Stimulated activated CD4-positive, alpha-beta T cell treated with anti-CD3 and anti-CD28 coated beads, Interleukin-15, amount 100 ng/mL, for 24 hours (primary cell): ENCODE measurements around the gene NUBPL.
"Not testable (repeated sequence)": the region's sequence is repeated elsewhere in the genome, so short reads cannot be mapped to it uniquely, and the experiment has no call there.

Source experiments
- DNase-seq: peaks from one replicate; pipeline ENCODE4 v3.0.0-alpha.2; 2020

The NUBPL gene

DNA sequence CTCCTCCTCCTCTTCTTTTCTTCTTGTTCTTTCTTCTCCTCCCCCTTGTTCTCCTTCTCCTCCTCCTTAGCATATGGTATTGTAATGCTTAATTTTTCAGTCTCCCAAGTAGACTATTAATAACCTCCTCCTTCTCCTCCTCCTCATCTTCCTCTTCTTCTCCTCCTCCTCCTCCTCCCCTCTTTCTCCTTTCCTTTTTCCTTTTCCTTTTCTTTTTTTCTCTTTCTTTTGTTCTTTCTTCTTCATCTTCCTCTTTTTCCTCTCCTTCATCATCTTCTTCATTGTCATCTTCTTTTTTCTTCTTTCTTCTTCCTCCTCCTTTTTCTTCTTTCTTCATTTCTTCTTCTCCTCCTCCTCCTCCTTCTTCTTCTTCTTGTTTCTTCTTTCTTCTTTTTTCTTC is 264.3 kb downstream of the NUBPL start:
- no peak for DNase-seq

DNA sequence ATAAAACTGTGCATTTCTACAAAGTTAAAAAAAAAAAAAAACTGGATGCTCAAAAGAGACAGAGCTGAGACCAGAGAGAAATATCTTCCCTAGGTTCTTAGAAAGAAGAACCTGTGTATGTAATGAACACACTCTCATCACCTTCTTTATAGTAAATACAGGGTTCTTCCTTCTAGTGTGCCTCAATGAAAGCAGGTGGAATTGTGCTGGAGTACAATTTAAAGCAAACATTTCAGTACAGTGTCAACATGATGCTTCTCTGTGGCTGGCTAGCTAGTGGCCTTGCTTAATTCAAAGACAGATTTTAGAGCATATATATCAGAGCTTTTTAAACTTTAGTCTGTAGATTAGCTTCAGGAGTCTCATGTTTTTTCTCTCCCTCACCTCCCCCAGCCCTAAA is 266.1 kb downstream of the NUBPL start:
- no peak for DNase-seq

DNA sequence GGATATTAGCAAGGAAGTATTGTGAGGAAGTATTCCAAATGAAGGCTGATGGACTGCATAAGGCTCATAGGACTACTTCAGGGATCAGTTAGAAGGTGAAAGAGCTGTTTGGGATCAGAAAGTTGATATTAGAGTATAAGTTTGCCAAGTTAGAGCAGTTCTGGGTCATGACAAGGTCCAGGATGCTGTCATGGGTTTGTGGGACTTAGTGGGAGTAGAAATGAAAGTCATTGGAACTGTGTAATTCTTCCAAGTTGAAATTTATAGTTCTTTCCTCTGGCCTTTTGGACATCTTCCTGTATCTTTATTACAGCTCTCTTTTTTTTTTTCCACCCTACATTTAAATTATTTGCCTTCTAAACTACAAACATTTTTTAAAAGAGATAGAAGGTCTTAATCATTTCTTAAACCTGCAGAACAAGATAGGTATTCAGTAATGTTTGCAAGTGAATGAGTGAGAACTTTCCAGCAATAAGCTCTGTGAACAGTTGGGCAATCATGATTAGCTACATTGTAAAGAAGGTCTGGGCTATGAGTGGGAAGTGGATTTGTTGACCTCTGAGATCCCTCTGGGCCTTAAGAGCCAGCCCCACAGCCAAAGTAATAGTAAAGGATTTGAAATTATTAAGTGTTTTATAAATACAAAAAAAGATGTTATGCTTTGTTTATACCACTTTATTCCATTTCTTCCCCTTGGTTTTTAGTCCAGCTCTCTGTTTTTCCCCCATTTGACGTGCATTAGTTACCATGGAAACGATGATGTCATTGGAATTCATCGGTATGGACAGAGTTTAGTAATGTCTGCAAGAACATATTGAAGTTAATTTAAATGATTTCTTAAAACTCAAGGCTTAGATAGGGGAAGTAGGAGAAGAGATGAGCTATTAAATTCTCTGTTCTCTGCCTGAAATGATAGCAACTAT is 268.0 kb downstream of the NUBPL start:
- DNase-seq: no peak

DNA sequence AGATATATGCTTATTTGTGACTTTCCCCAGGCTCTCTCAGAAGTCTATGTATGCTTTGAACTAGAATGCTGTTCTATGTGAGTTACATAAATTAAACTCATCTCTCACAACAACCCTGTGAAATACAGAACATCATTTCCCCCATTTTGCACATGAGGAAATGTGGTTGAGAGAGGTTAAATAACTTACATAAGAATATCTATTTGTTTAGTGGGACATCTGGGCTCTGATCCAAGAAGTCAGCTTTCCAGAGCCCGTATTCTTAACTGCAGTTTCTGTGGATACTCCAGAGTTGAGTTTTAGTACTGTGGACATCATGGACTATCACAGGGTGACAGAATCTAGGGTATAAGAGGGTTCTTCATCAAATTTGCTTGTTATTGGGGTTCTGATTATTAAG is 273.4 kb downstream of the NUBPL start:
- DNase-seq: no peak

DNA sequence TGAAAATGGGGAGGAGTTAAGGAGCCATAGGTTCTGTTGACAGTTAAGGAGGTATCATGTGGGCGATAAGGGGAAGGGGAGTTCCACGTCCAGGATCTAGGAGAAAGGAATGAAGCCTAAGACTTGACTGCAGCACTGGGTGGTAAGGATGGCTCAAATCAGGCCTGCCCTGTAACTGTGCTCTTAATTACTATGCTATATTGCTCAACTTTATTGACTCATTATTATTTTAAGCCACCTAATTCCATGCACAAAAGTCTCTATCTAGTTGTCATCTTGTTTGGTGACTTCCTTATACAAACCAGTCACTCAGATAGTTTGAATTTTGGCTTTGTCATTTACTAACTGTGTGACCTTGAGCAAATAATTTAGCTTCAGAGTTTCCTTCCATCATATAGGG is 273.8 kb downstream of the NUBPL start:
- no peak for DNase-seq

DNA sequence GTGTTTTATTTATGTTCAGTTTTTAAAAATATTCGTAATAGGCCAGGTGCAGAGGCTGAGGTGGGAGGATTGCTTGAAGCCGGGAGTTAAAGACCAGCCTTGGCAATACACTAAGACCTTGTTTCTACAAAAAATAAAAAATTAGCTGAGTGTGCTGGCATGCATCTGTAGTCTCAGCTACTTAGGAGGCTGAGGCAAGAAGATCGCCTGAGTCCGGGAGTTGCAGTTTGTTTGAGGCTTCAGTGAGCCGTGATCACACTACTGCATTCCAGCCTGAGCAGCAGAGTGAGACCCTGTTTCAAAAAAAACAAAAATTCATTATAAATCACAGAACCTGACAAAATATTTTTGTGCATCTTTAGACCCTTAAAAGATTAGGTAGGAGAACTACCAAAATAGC is 275.8 kb downstream of the NUBPL start:
- no peak for DNase-seq

DNA sequence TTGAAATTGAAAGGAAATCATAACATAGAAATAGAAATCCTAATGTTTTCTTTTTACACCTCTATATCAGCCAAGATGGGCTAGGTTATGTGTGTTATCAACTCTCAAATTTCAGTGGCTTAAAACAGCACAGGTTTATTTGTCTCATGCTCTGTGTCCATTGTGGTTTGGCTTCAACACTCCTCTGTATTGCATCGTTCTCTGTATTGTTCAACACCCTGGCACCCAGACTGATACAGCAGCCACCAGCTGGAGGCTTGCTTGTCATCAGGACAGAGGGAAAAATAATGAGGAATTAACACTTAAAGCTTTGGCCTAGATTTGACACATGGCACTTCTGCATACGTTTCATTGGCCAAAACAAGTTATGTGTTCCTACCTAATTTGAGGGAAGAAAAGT is 281.7 kb downstream of the NUBPL start:
- no peak for DNase-seq

DNA sequence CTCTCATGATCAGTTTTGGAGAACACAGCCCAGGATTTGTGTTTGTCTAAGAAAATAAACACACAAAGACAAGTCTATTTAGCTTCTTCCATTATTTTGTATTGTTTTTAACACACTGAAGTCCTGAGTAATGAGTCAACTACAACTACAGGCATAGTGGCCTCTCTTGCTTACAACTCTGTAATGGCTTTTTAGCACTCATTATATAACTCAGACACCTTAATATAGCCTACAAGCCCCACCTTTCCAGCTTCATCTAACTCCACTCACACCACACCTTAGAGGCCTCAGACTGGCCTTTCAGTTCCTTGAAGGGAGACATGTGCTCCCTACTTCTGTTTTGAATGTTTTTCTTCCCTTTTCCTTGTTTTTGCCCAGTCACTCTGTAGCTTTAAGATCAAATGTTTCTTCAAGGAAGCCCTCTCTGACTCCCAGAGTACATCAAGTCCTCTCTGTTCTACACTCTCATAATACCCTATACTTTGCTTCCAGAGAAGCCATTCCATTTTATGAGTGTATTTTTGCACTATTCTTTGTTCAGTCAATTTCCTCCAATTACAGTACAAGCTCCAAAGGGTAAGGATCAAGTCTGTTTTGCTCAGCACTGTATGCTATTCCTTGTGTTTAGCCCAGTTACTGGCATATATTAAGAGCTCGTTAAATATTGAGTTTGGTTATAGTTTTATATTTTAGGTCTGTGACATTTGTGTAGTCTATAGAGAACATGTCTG is 282.3 kb downstream of the NUBPL start:
- no peak for DNase-seq

DNA sequence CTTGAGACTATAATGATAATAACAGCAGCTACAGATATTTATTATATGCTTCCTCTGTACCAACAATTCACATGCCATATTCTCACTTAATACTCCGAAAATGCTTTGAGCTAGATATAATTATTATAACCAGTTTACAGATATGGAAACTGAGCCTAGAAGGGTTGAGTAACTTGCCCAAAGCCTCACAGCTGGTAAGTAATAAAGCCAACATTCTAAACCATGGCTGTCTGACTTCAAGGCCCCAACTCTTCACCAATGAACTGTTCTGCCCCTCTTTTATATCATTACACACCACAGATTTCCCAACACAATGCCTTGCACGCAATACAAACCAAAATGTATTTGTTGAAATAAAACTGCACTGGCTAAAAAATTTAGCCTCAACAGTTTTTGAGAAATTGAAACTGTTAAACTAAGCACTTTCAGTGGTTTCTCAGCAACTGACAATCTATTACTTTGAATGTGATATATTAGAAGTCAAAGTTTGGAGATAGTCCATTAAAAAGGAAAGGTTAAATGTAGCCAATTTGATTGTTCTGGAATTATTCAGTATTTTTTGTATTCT is 293.4 kb downstream of the NUBPL start:
- no peak for DNase-seq

DNA sequence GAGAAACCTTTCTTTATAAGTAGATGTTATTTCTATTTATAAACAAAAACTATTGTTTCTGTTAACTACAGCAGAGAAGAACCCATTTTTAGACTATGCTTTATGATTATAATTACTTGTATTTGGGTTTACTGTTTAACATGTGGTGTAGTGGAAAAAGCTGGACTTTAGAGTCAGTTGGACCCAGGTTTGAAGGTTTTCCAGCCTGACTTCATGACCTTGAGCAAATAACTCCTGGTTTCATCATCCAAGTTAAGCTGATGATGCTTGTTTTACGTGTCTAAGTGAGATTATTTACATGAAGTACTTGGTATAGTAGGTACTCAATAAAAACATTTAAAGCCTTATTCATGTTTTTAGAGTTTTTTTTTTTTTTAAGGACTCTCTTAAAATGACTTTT is 294.1 kb downstream of the NUBPL start:
- no peak for DNase-seq

DNA sequence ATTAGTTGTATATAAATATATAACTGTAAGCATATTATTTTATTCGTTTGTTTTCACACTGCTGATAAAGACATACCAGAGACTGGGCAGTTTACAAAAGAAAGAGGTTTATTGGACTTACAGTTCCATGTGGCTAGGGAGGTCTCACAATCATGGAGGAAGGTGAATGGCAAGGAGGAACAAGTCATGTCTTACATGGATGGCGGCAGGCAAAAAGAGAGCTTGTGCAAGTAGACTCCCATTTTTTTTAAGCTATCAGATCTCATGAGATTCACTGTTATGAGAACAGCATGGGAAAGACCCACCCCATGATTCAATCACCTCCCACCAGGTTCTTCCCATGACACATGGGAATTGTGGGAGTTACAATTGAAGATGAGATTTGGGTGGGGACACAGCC is 294.8 kb downstream of the NUBPL start:
- DNase-seq: not testable (repeated sequence)

DNA sequence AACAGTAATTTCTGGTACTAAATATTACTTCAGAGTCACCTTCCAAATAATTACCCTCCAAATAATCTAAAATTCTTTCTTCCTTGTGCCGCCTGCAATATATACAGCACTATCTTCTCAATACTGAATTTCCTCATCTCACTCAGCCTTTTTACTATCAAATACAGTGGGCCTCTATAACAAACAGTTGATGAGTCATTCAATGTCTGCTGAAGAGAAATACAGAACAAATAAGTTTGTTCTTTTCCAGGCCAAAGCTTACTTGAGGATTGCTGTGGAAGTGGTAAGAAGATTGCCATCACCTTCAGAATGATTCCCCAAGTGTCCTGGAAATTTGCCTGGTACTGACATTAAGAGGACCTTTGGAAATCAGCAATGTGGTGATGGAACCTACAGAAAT is 297.7 kb downstream of the NUBPL start:
- DNase-seq: no peak

DNA sequence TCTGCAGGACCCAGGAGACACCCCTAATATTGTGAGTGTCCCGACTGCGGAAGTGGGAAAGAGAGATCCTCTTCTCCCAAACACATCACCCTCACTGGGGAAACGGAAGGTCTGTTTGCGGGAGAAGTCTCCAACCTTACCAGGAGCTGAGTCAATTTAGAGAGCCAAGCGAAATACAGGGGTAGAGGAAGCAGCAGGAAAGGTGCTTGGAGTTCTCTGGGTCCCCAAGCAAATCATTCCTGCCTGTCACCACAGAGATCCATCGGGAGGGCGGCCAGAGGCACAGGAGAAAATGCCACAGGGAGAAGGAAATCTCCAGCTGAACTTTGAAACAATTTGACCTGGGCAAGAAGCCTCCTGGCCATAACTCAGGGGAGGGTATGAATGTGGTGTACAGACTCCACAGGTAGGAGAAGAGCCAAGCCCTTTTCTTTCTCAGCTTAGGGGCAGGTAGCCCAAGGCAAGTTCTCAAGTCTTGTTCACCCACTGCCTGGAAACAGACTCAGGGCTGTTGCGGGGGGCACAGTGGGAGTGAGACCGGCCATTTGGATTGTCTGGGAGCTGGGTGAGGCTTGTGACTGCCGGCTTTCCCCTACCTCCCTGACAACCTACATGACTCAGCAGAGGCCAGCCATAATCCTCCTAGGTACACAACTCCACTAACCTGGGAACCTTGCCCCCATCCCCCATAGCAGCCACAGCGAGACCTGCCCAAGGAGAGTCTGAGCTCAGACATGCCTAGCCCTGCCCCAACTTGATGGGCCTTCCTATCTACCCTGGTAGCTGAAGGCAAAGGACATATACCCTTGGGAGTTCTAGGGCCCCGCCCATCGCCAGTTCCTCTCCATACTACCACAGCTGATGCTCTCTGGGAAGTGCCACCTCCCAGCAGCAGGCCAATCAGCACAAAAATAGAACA is 304.0 kb downstream of the NUBPL start:
- no peak for DNase-seq

DNA sequence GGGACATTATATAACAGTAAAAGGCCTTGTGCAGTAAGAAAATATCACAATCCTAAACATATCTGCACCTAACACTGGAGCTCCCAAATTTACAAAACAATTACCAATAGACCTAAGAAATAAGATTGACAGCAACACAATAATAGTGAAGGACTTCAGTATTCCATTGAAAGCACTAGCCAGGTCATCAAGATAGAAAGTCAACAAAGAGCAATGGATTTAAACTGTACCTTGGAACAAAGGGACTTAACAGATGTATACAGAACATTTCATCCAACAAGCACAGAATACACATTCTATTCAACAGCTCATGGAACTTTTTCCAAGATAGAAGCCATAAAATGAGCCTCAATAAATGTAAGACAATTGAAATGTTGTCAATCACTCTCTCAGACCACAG is 306.4 kb downstream of the NUBPL start:
- no peak for DNase-seq

DNA sequence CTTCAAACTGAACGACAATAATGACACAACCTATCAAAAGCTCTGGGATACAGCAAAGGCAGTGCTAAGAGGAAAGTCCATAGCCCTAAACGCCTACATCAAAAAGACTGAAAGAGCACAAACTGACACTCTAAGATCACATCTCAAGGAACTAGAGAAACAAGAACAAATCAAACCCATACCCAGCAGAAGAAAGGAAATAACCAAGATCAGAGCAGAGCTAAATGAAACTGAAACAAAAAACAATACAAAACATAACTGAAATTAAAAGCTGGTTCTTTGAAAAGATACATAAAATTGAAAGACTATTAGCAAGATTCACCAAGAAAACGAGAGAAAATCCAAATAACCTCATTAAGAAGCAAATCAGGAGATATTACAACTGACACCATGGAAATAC is 306.9 kb downstream of the NUBPL start:
- DNase-seq: not testable (repeated sequence)

DNA sequence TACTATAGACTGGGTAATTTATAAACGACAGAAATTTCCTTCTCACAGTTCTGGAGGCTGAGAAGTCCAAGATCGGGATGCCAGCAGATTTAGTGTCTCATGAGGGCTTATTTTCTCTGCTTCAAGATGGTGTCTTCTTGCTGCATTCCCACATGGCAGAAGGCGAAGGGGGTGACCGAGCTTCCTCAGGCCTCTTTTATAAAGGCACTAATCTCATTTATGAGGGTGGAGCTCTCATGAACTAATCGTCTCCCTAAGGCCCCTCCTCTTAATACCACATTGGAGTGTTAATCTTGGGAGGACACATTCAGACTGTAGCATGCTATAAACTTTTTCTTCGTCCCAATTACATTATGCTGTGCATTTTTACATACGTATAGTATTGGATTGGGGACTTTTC is 315.5 kb downstream of the NUBPL start:
- no peak for DNase-seq

DNA sequence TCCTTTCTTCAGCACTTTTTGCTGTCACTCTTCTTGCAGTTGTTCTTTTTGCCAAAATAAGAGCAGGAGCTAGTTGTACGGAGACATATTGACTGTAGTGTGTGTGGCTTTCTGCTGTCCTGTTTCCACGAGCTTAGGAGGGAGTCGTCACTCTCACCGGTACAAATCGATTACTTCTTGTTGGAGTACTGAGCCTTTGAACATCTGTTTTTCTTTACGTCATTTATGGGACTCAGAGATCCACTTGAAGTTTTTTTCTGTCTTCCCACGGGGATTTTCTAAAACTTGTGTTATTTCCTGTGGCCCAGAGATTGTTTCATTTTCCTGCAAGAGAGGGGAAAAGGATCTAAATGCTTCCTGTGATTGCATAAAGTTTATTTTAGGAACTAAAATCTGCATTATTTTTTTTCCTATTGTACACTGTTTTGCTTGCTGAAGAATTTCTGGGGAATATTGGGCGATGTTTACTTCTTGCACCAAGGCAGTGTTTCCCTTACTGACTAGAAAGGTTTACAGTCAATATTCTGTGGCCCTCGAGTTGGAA is 316.1 kb downstream of the NUBPL start:
- DNase-seq: no peak

DNA sequence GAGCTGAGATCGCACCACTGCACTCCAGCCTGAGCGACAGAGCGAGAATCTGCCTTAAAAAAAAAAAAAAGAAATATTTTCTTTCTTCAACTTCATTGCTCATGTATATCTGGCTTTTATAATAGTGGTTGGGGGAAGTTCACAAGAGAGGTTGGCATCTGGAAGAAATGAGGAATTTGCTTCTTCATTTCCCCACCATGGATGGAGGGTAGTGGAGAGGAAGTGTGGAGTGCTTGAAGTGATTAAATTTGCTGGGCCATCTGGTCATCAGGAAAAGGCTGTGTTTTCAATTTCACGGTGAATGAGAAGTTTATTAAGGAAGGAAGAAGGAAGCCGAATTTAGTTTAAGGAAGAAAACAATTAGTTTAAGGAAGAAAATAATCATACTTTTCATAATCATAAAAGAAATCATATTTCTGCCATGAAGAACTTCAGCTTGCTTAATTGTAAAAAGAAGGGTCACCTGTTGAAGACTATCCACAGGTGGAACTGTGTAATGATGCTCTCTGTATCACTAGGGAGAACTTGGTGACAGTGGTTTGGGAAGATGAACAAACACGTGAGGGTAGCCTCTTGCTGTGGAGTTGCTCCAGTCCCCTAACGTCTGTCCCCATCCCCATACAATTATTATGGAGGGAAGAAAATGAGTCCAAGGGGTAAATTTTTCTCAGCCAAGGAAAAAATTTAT is 318.6 kb downstream of the NUBPL start:
- no peak for DNase-seq

DNA sequence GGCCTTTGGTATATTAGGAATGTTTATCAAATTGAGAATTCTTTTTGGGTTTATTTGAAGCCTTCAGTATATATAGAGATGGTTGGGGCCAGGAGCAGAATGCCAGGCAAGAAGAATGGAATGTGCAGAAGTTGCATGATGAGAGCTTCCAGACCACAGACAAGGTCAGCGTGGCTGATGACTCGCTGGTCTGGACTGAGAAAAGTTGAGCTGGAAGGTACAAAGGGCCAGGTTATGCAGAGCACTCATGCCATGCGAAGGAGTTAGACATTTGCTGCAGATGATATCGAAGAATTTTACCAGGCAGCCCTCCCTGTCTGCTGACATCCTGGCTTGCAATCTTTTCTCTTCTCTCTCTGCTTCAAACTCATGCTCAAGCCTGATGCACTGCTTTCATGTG is 319.7 kb downstream of the NUBPL start:
- DNase-seq: no peak

DNA sequence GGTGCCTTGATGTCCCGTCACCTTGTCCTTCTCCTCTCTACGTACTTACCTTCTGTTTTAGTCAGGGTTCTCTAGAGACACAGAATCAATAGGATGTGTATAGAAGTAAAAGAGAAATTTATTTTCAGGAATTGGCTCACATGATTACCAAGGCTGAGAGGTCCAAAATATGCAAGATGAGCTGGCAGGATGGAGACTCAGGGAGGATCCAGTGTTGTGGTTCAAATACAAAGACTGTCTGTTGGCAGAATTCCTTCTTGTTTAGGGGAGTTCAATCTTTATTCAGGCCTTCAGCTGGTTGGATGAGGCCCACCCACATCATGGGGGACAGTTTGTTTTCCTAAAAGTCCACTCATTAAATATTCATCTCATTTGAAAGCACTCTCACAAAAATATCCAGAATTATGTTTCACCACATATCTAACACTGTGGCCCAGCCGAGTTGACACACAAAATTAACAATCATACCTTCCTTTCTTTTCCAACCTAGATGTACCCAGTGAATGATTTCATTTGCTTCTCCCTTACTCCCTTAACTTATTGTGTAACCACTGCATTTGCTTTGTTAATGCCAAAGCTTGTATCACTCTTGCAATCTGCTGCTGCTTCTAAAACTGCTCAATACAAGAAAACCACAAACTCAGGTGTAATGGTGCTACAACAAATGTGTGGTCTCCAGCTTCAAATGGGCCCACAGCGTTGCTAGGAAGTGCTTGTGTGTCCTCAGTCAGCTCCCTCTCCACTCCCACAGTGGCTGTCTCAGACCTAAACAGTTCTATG is 320.5 kb downstream of the NUBPL start:
- no peak for DNase-seq

DNA sequence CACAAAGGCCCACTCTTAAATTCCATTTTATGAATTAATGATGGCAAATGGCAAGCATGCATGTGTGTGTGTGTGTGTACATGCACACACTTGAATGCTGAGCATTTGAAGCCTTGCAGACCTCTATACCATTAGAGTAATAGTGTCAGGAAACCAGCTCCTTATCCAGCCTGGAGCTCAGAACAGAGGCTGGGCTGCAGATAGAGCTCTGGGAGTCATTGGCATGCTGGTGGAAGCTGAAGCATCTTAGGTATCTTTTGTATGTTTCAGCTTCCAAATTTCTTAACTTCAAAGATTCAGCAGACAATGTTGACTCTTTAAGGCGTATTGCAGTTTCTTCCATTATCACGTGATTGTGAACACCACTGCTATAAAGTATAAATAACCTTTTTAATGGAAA is 323.0 kb downstream of the NUBPL start:
- DNase-seq: no peak
